Measurements from ENCODE around the gene CD3G.
"Not testable (repeated sequence)": the region's sequence is repeated elsewhere in the genome, so short reads cannot be mapped to it uniquely, and the experiment has no call there.

CD3G gene

DNA sequence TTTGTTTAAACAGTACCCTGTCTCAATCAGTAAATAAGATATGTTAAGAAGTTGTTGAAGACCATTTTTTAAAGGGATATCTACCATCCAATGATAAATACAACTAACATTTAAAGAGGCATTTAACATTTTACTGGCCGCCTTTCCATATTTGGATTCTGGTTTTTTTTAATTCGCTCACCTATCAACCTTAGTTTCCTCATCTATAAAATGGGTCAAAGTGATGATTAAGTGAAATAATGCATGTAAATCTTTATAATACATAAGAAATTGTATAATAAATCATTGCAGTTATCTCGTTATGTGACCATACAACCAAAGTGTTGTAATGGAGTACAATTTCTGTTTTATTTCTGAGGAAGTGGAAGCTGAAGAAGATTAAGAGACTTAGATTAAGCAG lies 39.5 kb downstream of the CD3G start:
- no peak for DNase-seq

DNA sequence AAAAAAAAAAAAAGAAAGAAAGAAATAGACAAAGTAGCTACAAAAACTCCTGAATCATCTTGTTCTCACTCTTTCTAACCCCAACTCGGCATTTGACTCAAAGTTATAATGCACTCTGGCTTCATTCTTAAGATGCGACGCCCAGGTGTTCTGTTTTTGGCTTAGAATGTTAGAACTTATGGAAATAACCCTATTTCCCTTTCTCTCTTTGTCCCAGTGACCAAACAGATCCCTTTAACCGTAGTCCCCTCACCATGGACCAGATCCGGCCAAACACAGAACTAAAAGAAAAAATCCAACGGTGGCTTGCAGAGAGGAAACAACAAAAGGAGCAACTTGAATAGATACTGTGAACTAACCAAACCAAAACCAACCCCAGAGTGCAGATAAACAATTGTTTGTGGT lies 52.0 kb downstream of the CD3G start:
- no peak for DNase-seq

DNA sequence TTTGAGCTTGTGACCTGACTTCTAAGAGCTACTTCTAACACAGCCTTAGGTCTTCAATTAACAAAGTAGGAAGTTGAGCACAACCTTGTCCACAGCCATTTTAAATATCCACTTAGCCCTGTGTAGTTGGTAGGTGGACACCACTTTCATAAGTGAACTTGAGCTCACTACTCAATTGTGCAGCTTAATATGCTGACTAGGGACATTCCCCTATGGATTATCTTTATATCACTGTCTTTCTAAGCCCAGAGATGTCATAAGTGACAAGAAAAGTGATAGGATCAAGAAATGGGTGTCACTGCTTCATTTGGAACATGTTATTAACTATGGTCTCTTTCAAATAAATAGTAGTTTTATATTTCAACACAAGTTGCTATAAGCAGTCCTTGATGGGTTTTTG lies 53.3 kb downstream of the CD3G start:
- no peak for DNase-seq

DNA sequence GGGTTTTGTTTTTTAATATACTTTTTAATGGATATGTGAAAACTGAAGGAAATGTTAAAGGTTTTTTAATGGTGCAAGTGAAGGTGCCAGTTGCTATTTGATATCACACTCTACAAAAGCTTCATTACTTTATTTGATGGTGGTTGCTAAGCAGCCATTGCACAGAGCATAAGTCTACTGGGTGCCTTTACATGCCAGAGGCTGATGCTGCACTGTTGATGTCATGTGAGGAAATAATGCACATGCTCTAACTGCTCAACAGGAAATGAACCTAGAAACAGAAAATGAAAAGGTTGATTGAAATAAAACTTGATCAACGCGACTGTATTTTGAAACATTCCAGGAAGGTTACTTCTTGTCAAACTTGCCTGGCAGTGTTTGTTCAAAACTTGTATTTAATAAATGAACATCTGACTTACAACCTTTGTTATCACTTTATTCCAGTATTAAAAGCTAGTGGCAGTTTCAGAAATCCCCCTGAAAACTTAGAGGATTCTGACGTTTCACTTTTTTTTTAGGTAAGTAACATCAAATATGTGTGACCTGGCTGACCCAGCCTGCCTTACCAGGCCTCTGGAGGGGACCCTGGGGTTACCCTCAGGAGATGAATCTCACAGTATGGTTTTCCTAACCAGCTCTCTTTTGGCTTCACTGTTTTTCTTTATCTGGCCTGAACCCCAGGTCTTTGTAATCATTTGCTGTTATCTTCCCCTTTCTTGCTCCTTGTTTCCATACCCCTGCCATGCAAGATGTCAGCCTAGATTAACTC lies 54.8 kb downstream of the CD3G start:
- peak; percentile 41 for DNase-seq

DNA sequence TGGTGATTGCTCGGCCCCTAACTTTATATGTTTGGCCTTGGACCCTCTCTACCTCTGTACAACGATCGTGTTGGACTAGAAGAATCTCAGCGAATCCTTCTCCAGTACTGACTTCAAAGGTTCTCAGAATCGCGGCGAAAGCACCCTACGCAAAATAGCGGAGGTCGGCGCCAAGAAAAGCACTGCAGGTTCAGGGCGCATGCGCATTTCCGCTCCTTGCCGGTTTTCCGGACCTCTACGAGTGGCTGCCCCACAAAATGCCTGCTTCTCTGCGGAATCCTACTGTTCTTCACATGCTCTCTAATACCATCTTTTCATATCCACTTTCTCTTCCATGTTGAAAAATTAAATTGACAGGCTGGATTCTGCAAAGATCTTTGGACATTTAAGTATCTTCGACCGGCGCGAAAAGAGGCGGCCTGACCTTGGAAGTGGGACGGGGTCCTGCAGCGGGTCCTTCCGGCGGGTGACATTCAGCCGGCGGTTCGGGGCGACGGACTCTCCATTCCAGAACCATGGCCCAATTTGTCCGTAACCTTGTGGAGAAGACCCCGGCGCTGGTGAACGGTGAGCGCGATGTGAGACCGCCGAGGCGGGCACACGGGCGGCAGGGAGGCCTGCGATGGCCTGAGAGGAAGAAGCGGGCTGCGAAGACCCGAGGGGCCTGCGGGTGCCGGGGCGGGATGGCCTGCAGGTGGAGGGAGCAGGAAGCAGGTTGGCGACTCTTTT lies 57.2 kb downstream of the CD3G start, which contains the start of gene ATP5MG:
ATP5MG (plus strand) TSS at position 456 of the 729 bp plus-strand sequence; CDS start at position 516, 60 bp downstream.
- peak; percentile 96 for DNase-seq

DNA sequence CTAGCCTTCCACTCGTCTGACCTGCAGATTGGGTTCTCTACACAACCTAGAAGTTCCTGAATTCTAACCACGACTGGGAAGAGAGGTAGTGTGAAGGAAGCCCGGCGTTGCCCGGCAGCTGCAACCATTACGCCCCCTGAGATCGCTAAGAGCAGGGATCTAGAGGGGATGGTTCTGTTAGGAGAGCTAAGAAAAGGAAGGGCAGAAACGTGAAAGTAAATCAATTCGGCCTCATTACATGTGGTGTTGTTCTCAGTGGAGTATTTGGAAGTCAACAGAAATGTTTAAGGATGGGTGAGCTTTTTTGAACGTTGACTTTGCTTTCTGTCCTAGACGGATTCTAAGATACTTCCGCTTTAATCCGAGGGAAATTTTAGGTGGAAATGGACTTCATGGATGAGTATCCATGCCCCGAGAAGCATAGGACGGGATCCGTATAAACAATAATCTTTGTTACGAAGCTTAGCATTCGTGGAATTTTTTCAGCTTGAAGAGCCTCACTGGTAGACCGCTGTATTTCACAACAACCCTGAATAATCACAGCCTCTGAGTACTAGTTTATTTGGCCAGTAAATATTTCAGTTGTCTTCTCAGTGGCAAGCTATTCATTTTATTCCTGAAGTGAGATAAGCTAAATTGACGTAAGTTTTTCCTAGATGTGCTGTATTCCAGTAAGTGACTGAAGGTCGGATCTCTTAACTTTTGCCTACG lies 57.9 kb downstream of the CD3G start:
- peak; percentile 62 for DNase-seq

DNA sequence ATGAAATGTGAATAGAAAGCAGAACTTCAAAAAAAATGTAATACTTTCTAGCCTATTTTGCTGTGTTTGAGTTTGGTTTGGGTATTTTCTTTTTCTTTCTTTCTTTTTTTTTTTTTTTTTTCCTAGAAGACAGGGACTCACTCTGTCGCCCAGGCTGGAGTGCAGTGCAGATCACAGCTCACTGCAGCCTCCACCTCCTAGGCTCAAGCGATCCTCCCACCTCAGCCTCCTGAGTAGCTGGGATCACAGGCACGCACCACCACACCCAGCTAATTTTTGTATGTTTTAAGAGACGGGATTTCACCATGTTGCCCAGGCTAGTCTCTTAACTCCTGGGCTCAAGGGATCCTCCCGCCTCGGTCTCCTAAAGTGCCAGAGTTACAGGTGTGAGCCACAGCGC lies 58.5 kb downstream of the CD3G start:
- not testable (repeated sequence) for DNase-seq
